Endothelial cell of umbilical vein (primary cell): ENCODE data around the gene ERCC4. TPM values are rescaled to one million over a fixed set of nuclear protein-coding genes. Genes with fewer than 3 reads are reported as not detected.

Experiments used
- BruUV-seq: library from RNA; stranded (reverse); fragments of 400-500 nt; replicated peaks from 2 replicates; lab custom pipeline; 2021; lab: Mats Ljungman, UMichigan
- CTCF ChIA-PET: fragments of 300-600, 350-600 bp; sonication (Branson Sonifier 250); formaldehyde crosslinking; loops from one replicate; lab custom pipeline; 2021; ENCODE audit warnings: antibody characterized with exemption, inconsistent platforms; lab: Charles Lee
- POLR2A ChIA-PET: fragments of 300-600, 350-600 bp; sonication (Branson Sonifier 250); formaldehyde crosslinking; loops from one replicate; lab custom pipeline; 2021; ENCODE audit warnings: antibody characterized with exemption, inconsistent platforms; lab: Charles Lee
- DNase-seq: peaks from one replicate; pipeline ENCODE4 v3.0.0-alpha.2; 2011; ENCODE audit warnings: low read depth, low spot score
- FAIRE-seq: peaks from 2 replicates; lab custom pipeline; 2011; peaks lifted over from hg19 to GRCh38; lab: Jason Lieb, UNC
- H2AFZ ChIP-seq: 2 replicates; pipeline ENCODE4 v1.6.0; 2012; ENCODE audit warnings: low read depth, low read length, control low read depth, inconsistent platforms
- H3K27ac ChIP-seq: 2 replicates; pipeline ENCODE4 v1.5.1; 2011; ENCODE audit warnings: low read depth, mild to moderate bottlenecking, control low read depth, low read length, moderate library complexity; ENCODE audit not compliant: insufficient read depth
- H3K27me3 ChIP-seq, 2 experiments: 2 replicates each; pipeline versions ENCODE4 v1.6.0 to v1.6.1; 2011; ENCODE audit warnings: low read length in 2 of 2, mixed read lengths in 1 of 2; ENCODE audit not compliant: control insufficient read depth in 2 of 2, insufficient read depth in 2 of 2
- H3K36me3 ChIP-seq, 2 experiments: 2 replicates in 1 of 2; 3 replicates in 1 of 2; pipeline ENCODE4 v1.5.1; 2011; ENCODE audit warnings: low read length in 2 of 2, mild to moderate bottlenecking in 1 of 2, moderate library complexity in 1 of 2; ENCODE audit not compliant: control insufficient read depth in 2 of 2, insufficient read depth in 2 of 2; ENCODE audit errors: extremely low read depth in 1 of 2
- H3K4me1 ChIP-seq: 3 replicates; pipeline ENCODE4 v1.5.1; 2011; ENCODE audit warnings: mild to moderate bottlenecking, low read length; ENCODE audit not compliant: control insufficient read depth, insufficient read depth; ENCODE audit errors: extremely low read depth
- H3K4me2 ChIP-seq: 2 replicates; pipeline ENCODE4 v1.6.1; 2011; ENCODE audit warnings: low read length, control low read depth, mixed read lengths; ENCODE audit not compliant: insufficient read depth
- H3K4me3 ChIP-seq, 3 experiments: fragments of 200-600 bp in 1 of 3; sonication (generic), shearing (Covaris generic) in 1 of 3; replicated peaks in 1 of 3; 2 replicates each; pipeline ENCODE4 v1.5.1; 2011 to 2016; ENCODE audit warnings: control low read depth in 3 of 3, low read length in 3 of 3, mild to moderate bottlenecking in 2 of 3, inconsistent platforms in 1 of 3, low read depth in 1 of 3, moderate library complexity in 1 of 3; ENCODE audit not compliant: insufficient read depth in 1 of 3
- H3K79me2 ChIP-seq: 2 replicates; pipeline ENCODE4 v1.6.0; 2012; ENCODE audit warnings: low read length, inconsistent platforms; ENCODE audit not compliant: control insufficient read depth, insufficient read depth
- H3K9ac ChIP-seq: replicated peaks from 2 replicates; pipeline ENCODE3; 2011; ENCODE audit warnings: low read length, control low read depth; ENCODE audit not compliant: insufficient read depth; ENCODE audit errors: extremely low read depth
- H3K9me1 ChIP-seq: replicated peaks from 3 replicates; pipeline ENCODE4 v1.6.0; 2011; ENCODE audit warnings: mild to moderate bottlenecking, low read length; ENCODE audit not compliant: control insufficient read depth, insufficient read depth; ENCODE audit errors: extremely low read depth
- H3K9me3 ChIP-seq: replicated peaks from 2 replicates; pipeline ENCODE4 v1.5.1; 2012; ENCODE audit warnings: low read length, inconsistent platforms; ENCODE audit not compliant: control insufficient read depth, insufficient read depth
- H4K20me1 ChIP-seq: replicated peaks from 2 replicates; pipeline ENCODE3; 2011; ENCODE audit warnings: mild to moderate bottlenecking, low read length; ENCODE audit not compliant: control insufficient read depth, insufficient read depth; ENCODE audit errors: extremely low read depth
- EZH2 ChIP-seq: IDR thresholded peaks from 2 replicates; pipeline ENCODE4 v1.6.1; 2012; ENCODE audit warnings: borderline replicate concordance, low read depth, mild to moderate bottlenecking, moderate library complexity, low read length, inconsistent platforms; ENCODE audit not compliant: severe bottlenecking
- FOS ChIP-seq: IDR thresholded peaks from 2 replicates; pipeline ENCODE4 v1.6.1; 2011; ENCODE audit warnings: mild to moderate bottlenecking, low read length, moderate library complexity, borderline replicate concordance; ENCODE audit not compliant: insufficient read depth
- GATA2 ChIP-seq: IDR thresholded peaks from 2 replicates; pipeline ENCODE4 v1.7.0; 2011; ENCODE audit warnings: low read depth, mild to moderate bottlenecking, moderate library complexity, mixed read lengths, low read length; ENCODE audit not compliant: insufficient read length, insufficient read depth
- JUN ChIP-seq: IDR thresholded peaks from 2 replicates; pipeline ENCODE4 v1.6.1; 2011; ENCODE audit warnings: borderline replicate concordance, low read depth; ENCODE audit not compliant: insufficient read length, insufficient read depth
- MYC ChIP-seq: IDR thresholded peaks from one replicate; pipeline ENCODE4 v1.6.1; 2011; ENCODE audit warnings: mild to moderate bottlenecking, low read depth, low read length
- POLR2A ChIP-seq: IDR thresholded peaks from 2 replicates; pipeline ENCODE4 v1.6.1; 2012; ENCODE audit warnings: low read depth, mild to moderate bottlenecking, control low read depth, low read length
- POLR2AphosphoS5 ChIP-seq: IDR thresholded peaks from 2 replicates; pipeline ENCODE4 v1.6.1; 2012; ENCODE audit warnings: low read depth, mild to moderate bottlenecking, control low read depth, low read length, moderate library complexity; ENCODE audit not compliant: insufficient read depth
- dilution Hi-C: fragments of 300-500 bp; cut with MboI; formaldehyde crosslinking; loops from one replicate; pipeline ENCODE4 v1.15.0; 2019; ENCODE audit warnings: low sequenced_read_pairs; ENCODE audit not compliant: extremely low pct_ligation_motif_present
- intact Hi-C: fragments of 100-400 bp; cut with micrococcal nuclease; formaldehyde crosslinking; loops from one replicate; pipeline ENCODE4 v1.10.0; 2022
- polyA plus RNA-seq, 4 experiments: library from polyadenylated mRNA; depleted of rRNA in 3 of 4; stranded (reverse) in 3 of 4; unstranded in 1 of 4; fragments of >200 nt; gene quantifications; 2 replicates each; pipeline versions ENCODE4 v1.2.1 to v1.2.3, GENCODE V29; 2011 to 2012; ENCODE audit warnings: missing spikeins in 1 of 4
- total RNA-seq: library from RNA; stranded (reverse); gene quantifications from 2 replicates; pipeline ENCODE4 v1.2.3, GENCODE V29; 2021
- TF ChIP-seq, protein P1 (sequence below), 2 donors: IDR thresholded peaks; 1 replicate in 1 of 2; 2 replicates in 1 of 2; pipeline ENCODE4 v1.5.1; 2011; ENCODE audit warnings: low read length in 2 of 2, mild to moderate bottlenecking in 2 of 2, moderate library complexity in 2 of 2, control low read depth in 1 of 2, inconsistent platforms in 1 of 2, low read depth in 1 of 2; ENCODE audit not compliant: insufficient read depth in 1 of 2; ENCODE audit errors: extremely low read depth in 1 of 2
- TF ChIP-seq, protein P2 (sequence below): IDR thresholded peaks from 2 replicates; pipeline ENCODE4 v1.6.1; 2011; ENCODE audit not compliant: insufficient read depth, insufficient read length

Gene ERCC4
- total and polyA plus RNA-seq, 2 donors (not counting 3 experiments of a cell fraction or from before 2014, with no cell fraction given): 4.9 to 17.1 TPM

DNA sequence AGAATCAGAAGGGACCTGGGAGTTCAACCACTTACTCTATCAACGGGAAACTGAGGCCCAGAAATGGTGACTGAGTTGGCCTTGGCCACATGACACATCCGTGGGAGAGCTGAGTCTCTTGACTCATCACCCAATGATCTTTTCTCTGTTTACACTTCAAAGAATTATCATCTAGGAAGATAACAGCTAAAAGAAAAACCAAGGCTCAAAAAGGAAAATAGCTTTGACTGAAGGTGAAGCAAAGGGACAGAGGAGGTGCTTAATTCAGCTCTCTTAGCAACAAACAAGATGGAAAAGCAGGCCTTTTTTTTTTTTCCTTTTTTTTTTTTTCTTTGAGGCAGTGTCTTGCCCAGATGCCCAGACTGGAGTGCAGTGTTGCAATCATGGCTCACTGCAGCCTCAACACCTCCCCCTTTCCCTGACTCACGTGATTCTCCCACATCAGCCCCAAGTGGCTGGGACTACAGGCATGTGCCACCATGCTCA, 16.7 kb downstream of the ERCC4 start:
- FAIRE-seq (no peak), DNase-seq (no peak)
- no peaks in the 10 kb centered on the region for H3K4me1 ChIP-seq
- H3K4me3 ChIP-seq: no peak overlapping the region
- H3K36me3 ChIP-seq: peaks cover 6 to 9% of the 10 kb centered on the region in 2 experiments
- H3K9me1 ChIP-seq: no peaks in the 10 kb centered on the region
- no peaks in the 10 kb centered on the region for H4K20me1 ChIP-seq
- H3K27ac ChIP-seq: no peak overlapping the region
- TF ChIP-seq GATA2: no peak
- TF ChIP-seq JUN: no peak
- no peak for TF ChIP-seq EZH2
- TF ChIP-seq, protein P1, sequence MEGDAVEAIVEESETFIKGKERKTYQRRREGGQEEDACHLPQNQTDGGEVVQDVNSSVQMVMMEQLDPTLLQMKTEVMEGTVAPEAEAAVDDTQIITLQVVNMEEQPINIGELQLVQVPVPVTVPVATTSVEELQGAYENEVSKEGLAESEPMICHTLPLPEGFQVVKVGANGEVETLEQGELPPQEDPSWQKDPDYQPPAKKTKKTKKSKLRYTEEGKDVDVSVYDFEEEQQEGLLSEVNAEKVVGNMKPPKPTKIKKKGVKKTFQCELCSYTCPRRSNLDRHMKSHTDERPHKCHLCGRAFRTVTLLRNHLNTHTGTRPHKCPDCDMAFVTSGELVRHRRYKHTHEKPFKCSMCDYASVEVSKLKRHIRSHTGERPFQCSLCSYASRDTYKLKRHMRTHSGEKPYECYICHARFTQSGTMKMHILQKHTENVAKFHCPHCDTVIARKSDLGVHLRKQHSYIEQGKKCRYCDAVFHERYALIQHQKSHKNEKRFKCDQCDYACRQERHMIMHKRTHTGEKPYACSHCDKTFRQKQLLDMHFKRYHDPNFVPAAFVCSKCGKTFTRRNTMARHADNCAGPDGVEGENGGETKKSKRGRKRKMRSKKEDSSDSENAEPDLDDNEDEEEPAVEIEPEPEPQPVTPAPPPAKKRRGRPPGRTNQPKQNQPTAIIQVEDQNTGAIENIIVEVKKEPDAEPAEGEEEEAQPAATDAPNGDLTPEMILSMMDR (IDR thresholded peaks at IDR 0.05; ENCODE audit: extremely low read depth in 1 of 2, insufficient read depth in 1 of 2, low read depth in 1 of 2, low read length in 2 of 2): no peak
- TF ChIP-seq POLR2AphosphoS5: no peak
- TF ChIP-seq, protein P2, sequence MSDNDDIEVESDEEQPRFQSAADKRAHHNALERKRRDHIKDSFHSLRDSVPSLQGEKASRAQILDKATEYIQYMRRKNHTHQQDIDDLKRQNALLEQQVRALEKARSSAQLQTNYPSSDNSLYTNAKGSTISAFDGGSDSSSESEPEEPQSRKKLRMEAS: no peak
- TF ChIP-seq FOS: no peak
- TF ChIP-seq POLR2A: no peak
- no peak for TF ChIP-seq MYC
- intact Hi-C loops (no loop called here), dilution Hi-C loops (loop anchor here (25.0 kb wide), 1 partner anchor 301 kb away; no protein-coding TSS in a partner anchor)
- no peak overlapping the region for H3K9ac ChIP-seq
- no peaks in the 10 kb centered on the region for H3K79me2 ChIP-seq
- CTCF ChIA-PET: interaction anchor here (0.8 to 2.2 kb wide), 4 partner anchors 12 to 122 kb away, joined by 3 to 11 read pairs (median 6); no protein-coding TSS in a partner anchor
- no peaks in the 10 kb centered on the region for H3K27me3 ChIP-seq
- H2AFZ ChIP-seq: no peak overlapping the region
- H3K9me3 ChIP-seq: no peaks in the 10 kb centered on the region
- POLR2A ChIA-PET: interaction anchor here (0.7 kb wide), 1 partner anchor 613 kb away, joined by 6 read pairs; no protein-coding TSS in a partner anchor
- no peak overlapping the region for H3K4me2 ChIP-seq
- no TSS peak for BruUV-seq
